SK-N-SH (cell line): Measurements from ENCODE around the gene GJD4. TPM values are rescaled to one million over a fixed set of nuclear protein-coding genes. Genes with fewer than 3 reads are reported as not detected.

Experiments used
- CTCF ChIA-PET: fragments of 300-600, 350-600 bp; formaldehyde crosslinking; extraction: SDS; loops from one replicate; lab custom pipeline; 2021; lab: Yijun Ruan, JAX
- POLR2A ChIA-PET: fragments of 350-600 bp; sonication (Branson Sonifier 250); formaldehyde crosslinking; extraction: SDS; loops from one replicate; lab custom pipeline; 2020; ENCODE audit warnings: antibody characterized with exemption, inconsistent platforms; lab: Yijun Ruan, JAX
- DNase-seq: peaks from one replicate; pipeline ENCODE4 v3.0.0; 2012
- H2AFZ ChIP-seq: fragments of 200-600 bp; sonication (generic); 2 replicates; pipeline ENCODE4 v1.8.1; 2016; ENCODE audit warnings: antibody characterized with exemption, mild to moderate bottlenecking, low read depth
- H3F3A ChIP-seq: fragments of 200-600 bp; sonication (generic); replicated peaks from 2 replicates; pipeline ENCODE3; 2016; ENCODE audit warnings: antibody characterized with exemption, mild to moderate bottlenecking; ENCODE audit not compliant: insufficient read depth
- H3K27ac ChIP-seq, 2 experiments: fragments of 200-500 bp in 1 of 2; fragments of 200-600 bp in 1 of 2; sonication (Bioruptor generic) in 1 of 2; sonication (generic), shearing (Covaris generic) in 1 of 2; 2 replicates each; pipeline versions ENCODE4 v1.5.1 to v1.6.1; 2014 to 2016; ENCODE audit warnings: low read depth in 2 of 2, inconsistent platforms in 1 of 2, low read length in 1 of 2, mild to moderate bottlenecking in 1 of 2, mixed read lengths in 1 of 2
- H3K27me3 ChIP-seq: fragments of 200-600 bp; sonication (generic), shearing (Covaris generic); 2 replicates; pipeline ENCODE4 v1.6.1; 2016; ENCODE audit warnings: mixed run types; ENCODE audit not compliant: insufficient read depth
- H3K36me3 ChIP-seq, 2 experiments: fragments of 200-500 bp in 1 of 2; fragments of 200-600 bp in 1 of 2; sonication (Bioruptor generic) in 1 of 2; sonication (generic) in 1 of 2; replicated peaks in 1 of 2; 2 replicates each; pipeline versions ENCODE3 to v1.5.1; 2014 to 2016; ENCODE audit warnings: low read length in 1 of 2, mild to moderate bottlenecking in 1 of 2; ENCODE audit not compliant: insufficient read depth in 2 of 2, control insufficient read depth in 1 of 2
- H3K4me1 ChIP-seq, 2 experiments: fragments of 200-500 bp in 1 of 2; fragments of 200-600 bp in 1 of 2; sonication (Bioruptor generic) in 1 of 2; sonication (generic), shearing (Covaris generic) in 1 of 2; 2 replicates each; pipeline versions ENCODE4 v1.5.1 to v1.6.1; 2014 to 2016; ENCODE audit warnings: low read depth in 1 of 2, low read length in 1 of 2, mixed run types in 1 of 2; ENCODE audit not compliant: insufficient read depth in 2 of 2, control insufficient read depth in 1 of 2
- H3K4me2 ChIP-seq: fragments of 200-600 bp; sonication (generic), shearing (Covaris generic); 2 replicates; pipeline ENCODE4 v1.6.1; 2017; ENCODE audit warnings: mixed run types
- H3K4me3 ChIP-seq, 2 experiments: fragments of 200-500 bp in 1 of 2; fragments of 200-600 bp in 1 of 2; sonication (Bioruptor generic) in 1 of 2; sonication (generic), shearing (Covaris generic) in 1 of 2; 2 replicates each; pipeline versions ENCODE4 v1.5.1 to v1.8.1; 2014 to 2016; ENCODE audit warnings: low read depth in 2 of 2, inconsistent platforms in 1 of 2, low read length in 1 of 2, mild to moderate bottlenecking in 1 of 2, mixed read lengths in 1 of 2, moderate library complexity in 1 of 2
- H3K79me2 ChIP-seq: fragments of 200-600 bp; sonication (generic); 2 replicates; pipeline ENCODE4 v1.8.1; 2017; ENCODE audit warnings: mild to moderate bottlenecking; ENCODE audit not compliant: insufficient read depth
- H3K9ac ChIP-seq: fragments of 200-600 bp; sonication (generic); 2 replicates; pipeline ENCODE4 v1.6.1; 2017; ENCODE audit warnings: mixed run types
- H3K9me2 ChIP-seq: fragments of 200-600 bp; sonication (generic); 2 replicates; pipeline ENCODE4 v1.6.1; 2017; ENCODE audit warnings: mixed run types
- H3K9me3 ChIP-seq: fragments of 200-600 bp; sonication (generic); 2 replicates; pipeline ENCODE4 v1.6.1; 2017; ENCODE audit warnings: mixed run types, mild to moderate bottlenecking, moderate library complexity
- H4K20me1 ChIP-seq: fragments of 200-600 bp; sonication (generic); 2 replicates; pipeline ENCODE4 v1.6.1; 2017; ENCODE audit warnings: mild to moderate bottlenecking, mixed run types; ENCODE audit not compliant: insufficient read depth
- EZH2phosphoT487 ChIP-seq: fragments of 200-600 bp; sonication (generic); IDR thresholded peaks from 2 replicates; pipeline ENCODE4 v1.6.1; 2017; ENCODE audit warnings: low read depth, mixed run types, mild to moderate bottlenecking, antibody characterized with exemption, moderate library complexity, borderline replicate concordance
- FOXM1 ChIP-seq: IDR thresholded peaks from 2 replicates; pipeline ENCODE4 v1.4.0; 2012; ENCODE audit warnings: low read depth, mild to moderate bottlenecking
- NRF1 ChIP-seq: IDR thresholded peaks from 2 replicates; pipeline ENCODE4 v1.6.1; 2012; ENCODE audit warnings: low read depth, mild to moderate bottlenecking, low read length
- RFX5 ChIP-seq: IDR thresholded peaks from 2 replicates; pipeline ENCODE4 v1.6.1; 2012; ENCODE audit warnings: mild to moderate bottlenecking, improper control_type of control experiment, low read length
- TCF12 ChIP-seq: IDR thresholded peaks from 2 replicates; pipeline ENCODE4 v1.4.0; 2012
- TEAD4 ChIP-seq: IDR thresholded peaks from 2 replicates; pipeline ENCODE4 v1.4.0; 2012; ENCODE audit warnings: mild to moderate bottlenecking, borderline replicate concordance; ENCODE audit not compliant: insufficient read depth
- WGBS: methylation state at CpG from one replicate; pipeline ENCODE4 v1.1.6; 2017; ENCODE audit warnings: low lambda C conversion rate; 5-methylcytosine and 5-hydroxymethylcytosine counted together
- polyA plus RNA-seq, 3 experiments: library from polyadenylated mRNA; depleted of rRNA; stranded (reverse); fragments of >200 nt; gene quantifications; 2 replicates each; pipeline ENCODE4 v1.2.3, GENCODE V29; 2012
- TF ChIP-seq, protein P1 (sequence below): IDR thresholded peaks from 2 replicates; pipeline ENCODE4 v1.4.0; 2012; ENCODE audit warnings: low read depth, borderline replicate concordance
- TF ChIP-seq, protein P2 (sequence below): IDR thresholded peaks from 2 replicates; pipeline ENCODE4 v1.6.1; 2012; ENCODE audit warnings: mild to moderate bottlenecking, low read depth, low read length, moderate library complexity

Gene GJD4
- polyA plus RNA-seq, 1 of the 3 experiments (the other 2 are of a cell fraction) = not detected

DNA sequence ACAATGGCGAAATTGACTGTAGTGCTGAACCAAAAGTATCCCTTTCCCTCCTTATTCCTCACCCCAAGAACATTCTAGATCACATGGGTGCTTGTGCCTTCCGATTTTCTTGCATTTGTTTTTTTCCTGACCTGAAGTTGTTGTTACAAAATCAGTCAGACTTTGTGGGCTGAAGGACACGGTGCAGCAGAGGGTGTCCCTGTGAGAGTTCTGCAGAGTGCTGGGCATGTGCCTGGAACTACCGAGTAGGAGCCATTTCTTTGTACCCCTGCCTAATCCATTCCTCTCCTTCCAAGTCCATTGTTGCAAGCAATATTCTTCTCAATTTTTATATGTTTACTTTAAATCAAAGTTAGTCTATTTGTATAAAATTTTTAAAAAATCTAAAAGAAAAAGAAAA is 35.3 kb upstream of the GJD4 start:
- ChIA-PET CTCF (no interaction called here), POLR2A (no interaction called here)
- Histone ChIP-seq H4K20me1 (no peaks in the 10 kb centered on the region), H2AFZ (no peak overlapping the region), H3F3A (no peaks in the 10 kb centered on the region), H3K9me2 (no peaks in the 10 kb centered on the region), H3K4me3 (no peak overlapping the region), H3K36me3 (peaks cover 9 to 49% of the 10 kb centered on the region in 2 experiments), H3K9me3 (no peaks in the 10 kb centered on the region), H3K79me2 (no peaks in the 10 kb centered on the region), H3K4me2 (no peak overlapping the region), H3K27ac (no peak overlapping the region), H3K9ac (no peak overlapping the region), H3K27me3 (no peaks in the 10 kb centered on the region), H3K4me1 (peaks cover under 1% of the 10 kb centered on the region in 2 experiments; a peak in 2 of 4 replicates)
- TF ChIP-seq, protein P1, sequence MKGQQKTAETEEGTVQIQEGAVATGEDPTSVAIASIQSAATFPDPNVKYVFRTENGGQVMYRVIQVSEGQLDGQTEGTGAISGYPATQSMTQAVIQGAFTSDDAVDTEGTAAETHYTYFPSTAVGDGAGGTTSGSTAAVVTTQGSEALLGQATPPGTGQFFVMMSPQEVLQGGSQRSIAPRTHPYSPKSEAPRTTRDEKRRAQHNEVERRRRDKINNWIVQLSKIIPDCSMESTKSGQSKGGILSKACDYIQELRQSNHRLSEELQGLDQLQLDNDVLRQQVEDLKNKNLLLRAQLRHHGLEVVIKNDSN = no peak
- whole genome bisulfite sequencing = 97% methylated on average over 4 of the region's 4 CpGs
- DNase-seq = no peak

DNA sequence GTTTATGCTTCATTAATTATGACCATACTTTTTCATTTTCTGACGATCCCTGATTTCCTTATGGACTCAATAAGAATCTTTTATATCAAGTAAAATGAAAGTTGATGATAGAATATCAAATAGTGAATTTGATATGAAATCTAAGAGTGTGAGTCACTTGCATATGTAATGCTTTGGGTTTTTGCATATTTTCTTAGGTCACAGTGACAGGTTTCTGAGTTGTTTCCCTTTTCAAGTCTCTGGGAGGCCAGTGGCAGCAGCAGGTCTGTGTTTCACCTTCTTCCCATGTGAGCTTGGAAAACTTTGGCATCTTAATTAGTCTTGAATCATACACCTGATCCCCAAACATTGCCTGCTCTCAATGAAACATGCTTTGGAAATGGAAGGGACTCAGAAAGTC is 34.7 kb upstream of the GJD4 start:
- no peaks in the 10 kb centered on the region for H3K9me2 ChIP-seq
- no peak for DNase-seq
- no peak overlapping the region for H2AFZ ChIP-seq
- H3K4me3 ChIP-seq = no peak overlapping the region
- peaks cover 9 to 49% of the 10 kb centered on the region in 2 experiments for H3K36me3 ChIP-seq
- no peaks in the 10 kb centered on the region for H3K4me1 ChIP-seq
- no peaks in the 10 kb centered on the region for H4K20me1 ChIP-seq
- H3K27me3 ChIP-seq = no peaks in the 10 kb centered on the region
- peaks cover 4% of the 10 kb centered on the region for H3F3A ChIP-seq
- no peak overlapping the region for H3K9ac ChIP-seq
- ChIA-PET POLR2A (no interaction called here), CTCF (no interaction called here)
- no peaks in the 10 kb centered on the region for H3K79me2 ChIP-seq
- TF ChIP-seq FOXM1 (no peak), TEAD4 (no peak), NRF1 (no peak), EZH2phosphoT487 (no peak), TCF12 (no peak), RFX5 (no peak)
- TF ChIP-seq, protein P1 = no peak
- TF ChIP-seq, protein P2, sequence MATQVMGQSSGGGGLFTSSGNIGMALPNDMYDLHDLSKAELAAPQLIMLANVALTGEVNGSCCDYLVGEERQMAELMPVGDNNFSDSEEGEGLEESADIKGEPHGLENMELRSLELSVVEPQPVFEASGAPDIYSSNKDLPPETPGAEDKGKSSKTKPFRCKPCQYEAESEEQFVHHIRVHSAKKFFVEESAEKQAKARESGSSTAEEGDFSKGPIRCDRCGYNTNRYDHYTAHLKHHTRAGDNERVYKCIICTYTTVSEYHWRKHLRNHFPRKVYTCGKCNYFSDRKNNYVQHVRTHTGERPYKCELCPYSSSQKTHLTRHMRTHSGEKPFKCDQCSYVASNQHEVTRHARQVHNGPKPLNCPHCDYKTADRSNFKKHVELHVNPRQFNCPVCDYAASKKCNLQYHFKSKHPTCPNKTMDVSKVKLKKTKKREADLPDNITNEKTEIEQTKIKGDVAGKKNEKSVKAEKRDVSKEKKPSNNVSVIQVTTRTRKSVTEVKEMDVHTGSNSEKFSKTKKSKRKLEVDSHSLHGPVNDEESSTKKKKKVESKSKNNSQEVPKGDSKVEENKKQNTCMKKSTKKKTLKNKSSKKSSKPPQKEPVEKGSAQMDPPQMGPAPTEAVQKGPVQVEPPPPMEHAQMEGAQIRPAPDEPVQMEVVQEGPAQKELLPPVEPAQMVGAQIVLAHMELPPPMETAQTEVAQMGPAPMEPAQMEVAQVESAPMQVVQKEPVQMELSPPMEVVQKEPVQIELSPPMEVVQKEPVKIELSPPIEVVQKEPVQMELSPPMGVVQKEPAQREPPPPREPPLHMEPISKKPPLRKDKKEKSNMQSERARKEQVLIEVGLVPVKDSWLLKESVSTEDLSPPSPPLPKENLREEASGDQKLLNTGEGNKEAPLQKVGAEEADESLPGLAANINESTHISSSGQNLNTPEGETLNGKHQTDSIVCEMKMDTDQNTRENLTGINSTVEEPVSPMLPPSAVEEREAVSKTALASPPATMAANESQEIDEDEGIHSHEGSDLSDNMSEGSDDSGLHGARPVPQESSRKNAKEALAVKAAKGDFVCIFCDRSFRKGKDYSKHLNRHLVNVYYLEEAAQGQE = no peak
- WGBS = 95% methylated on average over 1 of the region's 1 CpG
- H3K4me2 ChIP-seq = no peak overlapping the region
- H3K27ac ChIP-seq = no peak overlapping the region
- no peaks in the 10 kb centered on the region for H3K9me3 ChIP-seq
